Endothelial cell of umbilical vein (primary cell): ENCODE measurements around the gene GRAMD2B. TPM values are rescaled to one million over a fixed set of nuclear protein-coding genes. Genes with fewer than 3 reads are reported as not detected.

Experiments used
- BruUV-seq: library from RNA; stranded (reverse); fragments of 400-500 nt; replicated peaks from 2 replicates; lab custom pipeline; 2021; lab: Mats Ljungman, UMichigan
- CTCF ChIA-PET: fragments of 300-600, 350-600 bp; sonication (Branson Sonifier 250); formaldehyde crosslinking; loops from one replicate; lab custom pipeline; 2021; ENCODE audit warnings: antibody characterized with exemption, inconsistent platforms; lab: Charles Lee
- POLR2A ChIA-PET: fragments of 300-600, 350-600 bp; sonication (Branson Sonifier 250); formaldehyde crosslinking; loops from one replicate; lab custom pipeline; 2021; ENCODE audit warnings: antibody characterized with exemption, inconsistent platforms; lab: Charles Lee
- DNase-seq: peaks from one replicate; pipeline ENCODE4 v3.0.0-alpha.2; 2011; ENCODE audit warnings: low read depth, low spot score
- FAIRE-seq: peaks from 2 replicates; lab custom pipeline; 2011; peaks lifted over from hg19 to GRCh38; lab: Jason Lieb, UNC
- H2AFZ ChIP-seq: 2 replicates; pipeline ENCODE4 v1.6.0; 2012; ENCODE audit warnings: low read depth, low read length, control low read depth, inconsistent platforms
- H3K27ac ChIP-seq: 2 replicates; pipeline ENCODE4 v1.5.1; 2011; ENCODE audit warnings: low read depth, mild to moderate bottlenecking, control low read depth, low read length, moderate library complexity; ENCODE audit not compliant: insufficient read depth
- H3K27me3 ChIP-seq, 2 experiments: 2 replicates each; pipeline versions ENCODE4 v1.6.0 to v1.6.1; 2011; ENCODE audit warnings: low read length in 2 of 2, mixed read lengths in 1 of 2; ENCODE audit not compliant: control insufficient read depth in 2 of 2, insufficient read depth in 2 of 2
- H3K36me3 ChIP-seq, 2 experiments: 2 replicates in 1 of 2; 3 replicates in 1 of 2; pipeline ENCODE4 v1.5.1; 2011; ENCODE audit warnings: low read length in 2 of 2, mild to moderate bottlenecking in 1 of 2, moderate library complexity in 1 of 2; ENCODE audit not compliant: control insufficient read depth in 2 of 2, insufficient read depth in 2 of 2; ENCODE audit errors: extremely low read depth in 1 of 2
- H3K4me1 ChIP-seq: 3 replicates; pipeline ENCODE4 v1.5.1; 2011; ENCODE audit warnings: mild to moderate bottlenecking, low read length; ENCODE audit not compliant: control insufficient read depth, insufficient read depth; ENCODE audit errors: extremely low read depth
- H3K4me2 ChIP-seq: 2 replicates; pipeline ENCODE4 v1.6.1; 2011; ENCODE audit warnings: low read length, control low read depth, mixed read lengths; ENCODE audit not compliant: insufficient read depth
- H3K4me3 ChIP-seq, 3 experiments: fragments of 200-600 bp in 1 of 3; sonication (generic), shearing (Covaris generic) in 1 of 3; replicated peaks in 1 of 3; 2 replicates each; pipeline ENCODE4 v1.5.1; 2011 to 2016; ENCODE audit warnings: control low read depth in 3 of 3, low read length in 3 of 3, mild to moderate bottlenecking in 2 of 3, inconsistent platforms in 1 of 3, low read depth in 1 of 3, moderate library complexity in 1 of 3; ENCODE audit not compliant: insufficient read depth in 1 of 3
- H3K79me2 ChIP-seq: 2 replicates; pipeline ENCODE4 v1.6.0; 2012; ENCODE audit warnings: low read length, inconsistent platforms; ENCODE audit not compliant: control insufficient read depth, insufficient read depth
- H3K9ac ChIP-seq: replicated peaks from 2 replicates; pipeline ENCODE3; 2011; ENCODE audit warnings: low read length, control low read depth; ENCODE audit not compliant: insufficient read depth; ENCODE audit errors: extremely low read depth
- H3K9me1 ChIP-seq: replicated peaks from 3 replicates; pipeline ENCODE4 v1.6.0; 2011; ENCODE audit warnings: mild to moderate bottlenecking, low read length; ENCODE audit not compliant: control insufficient read depth, insufficient read depth; ENCODE audit errors: extremely low read depth
- H3K9me3 ChIP-seq: replicated peaks from 2 replicates; pipeline ENCODE4 v1.5.1; 2012; ENCODE audit warnings: low read length, inconsistent platforms; ENCODE audit not compliant: control insufficient read depth, insufficient read depth
- H4K20me1 ChIP-seq: replicated peaks from 2 replicates; pipeline ENCODE3; 2011; ENCODE audit warnings: mild to moderate bottlenecking, low read length; ENCODE audit not compliant: control insufficient read depth, insufficient read depth; ENCODE audit errors: extremely low read depth
- CTCF ChIP-seq, 2 donors: IDR thresholded peaks; 1 replicate in 1 of 2; 2 replicates in 1 of 2; pipeline ENCODE4 v1.5.1; 2011; ENCODE audit warnings: low read length in 2 of 2, mild to moderate bottlenecking in 2 of 2, moderate library complexity in 2 of 2, control low read depth in 1 of 2, inconsistent platforms in 1 of 2, low read depth in 1 of 2; ENCODE audit not compliant: insufficient read depth in 1 of 2; ENCODE audit errors: extremely low read depth in 1 of 2
- EZH2 ChIP-seq: IDR thresholded peaks from 2 replicates; pipeline ENCODE4 v1.6.1; 2012; ENCODE audit warnings: borderline replicate concordance, low read depth, mild to moderate bottlenecking, moderate library complexity, low read length, inconsistent platforms; ENCODE audit not compliant: severe bottlenecking
- FOS ChIP-seq: IDR thresholded peaks from 2 replicates; pipeline ENCODE4 v1.6.1; 2011; ENCODE audit warnings: mild to moderate bottlenecking, low read length, moderate library complexity, borderline replicate concordance; ENCODE audit not compliant: insufficient read depth
- GATA2 ChIP-seq: IDR thresholded peaks from 2 replicates; pipeline ENCODE4 v1.7.0; 2011; ENCODE audit warnings: low read depth, mild to moderate bottlenecking, moderate library complexity, mixed read lengths, low read length; ENCODE audit not compliant: insufficient read length, insufficient read depth
- JUN ChIP-seq: IDR thresholded peaks from 2 replicates; pipeline ENCODE4 v1.6.1; 2011; ENCODE audit warnings: borderline replicate concordance, low read depth; ENCODE audit not compliant: insufficient read length, insufficient read depth
- MAX ChIP-seq: IDR thresholded peaks from 2 replicates; pipeline ENCODE4 v1.6.1; 2011; ENCODE audit not compliant: insufficient read depth, insufficient read length
- MYC ChIP-seq: IDR thresholded peaks from one replicate; pipeline ENCODE4 v1.6.1; 2011; ENCODE audit warnings: mild to moderate bottlenecking, low read depth, low read length
- POLR2A ChIP-seq: IDR thresholded peaks from 2 replicates; pipeline ENCODE4 v1.6.1; 2012; ENCODE audit warnings: low read depth, mild to moderate bottlenecking, control low read depth, low read length
- POLR2AphosphoS5 ChIP-seq: IDR thresholded peaks from 2 replicates; pipeline ENCODE4 v1.6.1; 2012; ENCODE audit warnings: low read depth, mild to moderate bottlenecking, control low read depth, low read length, moderate library complexity; ENCODE audit not compliant: insufficient read depth
- dilution Hi-C: fragments of 300-500 bp; cut with MboI; formaldehyde crosslinking; loops from one replicate; pipeline ENCODE4 v1.15.0; 2019; ENCODE audit warnings: low sequenced_read_pairs; ENCODE audit not compliant: extremely low pct_ligation_motif_present
- intact Hi-C: fragments of 100-400 bp; cut with micrococcal nuclease; formaldehyde crosslinking; loops from one replicate; pipeline ENCODE4 v1.10.0; 2022
- polyA plus RNA-seq, 4 experiments: library from polyadenylated mRNA; depleted of rRNA in 3 of 4; stranded (reverse) in 3 of 4; unstranded in 1 of 4; fragments of >200 nt; gene quantifications; 2 replicates each; pipeline versions ENCODE4 v1.2.1 to v1.2.3, GENCODE V29; 2011 to 2012; ENCODE audit warnings: missing spikeins in 1 of 4
- total RNA-seq: library from RNA; stranded (reverse); gene quantifications from 2 replicates; pipeline ENCODE4 v1.2.3, GENCODE V29; 2021

Gene GRAMD2B
- total and polyA plus RNA-seq, 2 donors (not counting 3 experiments of a cell fraction or from before 2014, with no cell fraction given), result 2.0 to 5.5 TPM

- Histone ChIP-seq H3K9ac (no peak overlapping the region), H3K4me2 (no peak overlapping the region), H3K9me1 (no peaks in the 10 kb centered on the region), H3K9me3 (no peaks in the 10 kb centered on the region), H3K4me1 (peaks cover 6% of the 10 kb centered on the region), H3K4me3 (no peak overlapping the region), H3K79me2 (no peaks in the 10 kb centered on the region), H4K20me1 (no peaks in the 10 kb centered on the region), H2AFZ (no peak overlapping the region), H3K27me3 (peaks cover 0 to 2% of the 10 kb centered on the region in 2 experiments), H3K27ac (no peak overlapping the region), H3K36me3 (no peaks in the 10 kb centered on the region)
- ChIA-PET CTCF (interaction anchor here (1.0 kb wide), 1 partner anchor 187 kb away, joined by 3 read pairs; no protein-coding TSS in a partner anchor), POLR2A (no interaction called here)
- TF ChIP-seq CTCF (IDR thresholded peaks at IDR 0.05; ENCODE audit: extremely low read depth in 1 of 2, insufficient read depth in 1 of 2, low read depth in 1 of 2, low read length in 2 of 2) (no peak), MAX (no peak), EZH2 (no peak), POLR2AphosphoS5 (no peak), FOS (no peak), GATA2 (no peak), JUN (no peak), MYC (no peak), POLR2A (no peak)
- BruUV-seq, result no TSS peak
- no peak for FAIRE-seq
- DNase-seq, result no peak
- intact Hi-C loops, result no loop called here
- dilution Hi-C loops, result loop anchor here (25.0 kb wide), 1 partner anchor 189 kb away; no protein-coding TSS in a partner anchor
Observed at GRCh38 chr5:126526493-126526892, 103.3 kb downstream of the GRAMD2B start.
